Mesendoderm (in vitro differentiated cells): ENCODE data around the gene MTFMT.
A peak's percentile ranks its signal among the peaks of the same experiment; 100 is the strongest.

Experiments
- DNase-seq: peaks from one replicate; pipeline ENCODE4 v3.0.0; 2013
- H2AK5ac ChIP-seq: 2 replicates; pipeline ENCODE4 v1.6.1; 2013; ENCODE audit warnings: low read length, inconsistent platforms
- H2BK120ac ChIP-seq: 2 replicates; pipeline ENCODE4 v1.6.1; 2013; ENCODE audit warnings: low read depth, mild to moderate bottlenecking, low read length, moderate library complexity, mixed read lengths
- H2BK15ac ChIP-seq: replicated peaks from 2 replicates; pipeline ENCODE4 v1.6.1; 2013; ENCODE audit warnings: low read depth, mild to moderate bottlenecking, moderate library complexity
- H2BK5ac ChIP-seq: 2 replicates; pipeline ENCODE4 v1.6.1; 2013; ENCODE audit warnings: low read length, inconsistent platforms
- H3K18ac ChIP-seq: 2 replicates; pipeline ENCODE4 v1.6.1; 2013; ENCODE audit warnings: mild to moderate bottlenecking, low read length, mixed read lengths
- H3K23ac ChIP-seq: one replicate; pipeline ENCODE4 v1.6.1; 2013; ENCODE audit warnings: low read length
- H3K27ac ChIP-seq: 2 replicates; pipeline ENCODE4 v1.5.1; 2013; ENCODE audit warnings: low read depth, mild to moderate bottlenecking, inconsistent platforms, low read length, moderate library complexity
- H3K27me3 ChIP-seq: 2 replicates; pipeline ENCODE4 v1.6.1; 2013; ENCODE audit warnings: low read length, control low read depth, mild to moderate bottlenecking, inconsistent platforms; ENCODE audit not compliant: insufficient read depth, poor library complexity
- H3K36me3 ChIP-seq: 2 replicates; pipeline ENCODE4 v1.6.1; 2013; ENCODE audit warnings: low read length, inconsistent platforms; ENCODE audit not compliant: control insufficient read depth, insufficient read depth
- H3K4ac ChIP-seq: one replicate; pipeline ENCODE4 v1.6.1; 2013; ENCODE audit warnings: low read depth, mild to moderate bottlenecking, low read length, moderate library complexity
- H3K4me1 ChIP-seq: 2 replicates; pipeline ENCODE4 v1.6.1; 2013; ENCODE audit warnings: low read depth, low read length, inconsistent platforms; ENCODE audit not compliant: control insufficient read depth
- H3K4me2 ChIP-seq: 2 replicates; pipeline ENCODE4 v1.6.1; 2013; ENCODE audit warnings: low read length
- H3K4me3 ChIP-seq: 2 replicates; pipeline ENCODE4 v1.5.1; 2013; ENCODE audit warnings: mild to moderate bottlenecking, low read length
- H3K56ac ChIP-seq: one replicate; pipeline ENCODE4 v1.6.1; 2013; ENCODE audit warnings: low read length
- H3K79me1 ChIP-seq: 2 replicates; pipeline ENCODE4 v1.6.1; 2013; ENCODE audit warnings: low read length, inconsistent platforms
- H3K79me2 ChIP-seq: 2 replicates; pipeline ENCODE4 v1.6.1; 2013; ENCODE audit warnings: mild to moderate bottlenecking, low read length; ENCODE audit not compliant: control insufficient read depth, insufficient read depth
- H3K9ac ChIP-seq: 2 replicates; pipeline ENCODE4 v1.6.1; 2013; ENCODE audit warnings: low read length, inconsistent platforms
- H4K5ac ChIP-seq: one replicate; pipeline ENCODE4 v1.6.1; 2013; ENCODE audit warnings: low read length
- H4K8ac ChIP-seq: one replicate; pipeline ENCODE4 v1.6.1; 2013; ENCODE audit warnings: low read depth, mild to moderate bottlenecking, control low read depth, low read length, moderate library complexity
- WGBS: extraction: QIAGEN DNeasy Blood & Tissue Kit; methylation state at CpG from one replicate; pipeline ENCODE4 v1.1.7; 2013; ENCODE audit warnings: low lambda C conversion rate, missing lambda C conversion rate; ENCODE audit not compliant: insufficient coverage; ENCODE audit errors: extremely low coverage; 5-methylcytosine and 5-hydroxymethylcytosine counted together

The MTFMT gene

GRCh38 chr15:65062726-65063125, 33.3 kb upstream of the MTFMT start:
- Histone ChIP-seq H2AK5ac (no peak overlapping the region), H2BK5ac (no peak overlapping the region), H3K79me2 (no peaks in the 10 kb centered on the region), H3K4me3 (no peak overlapping the region), H3K4me2 (no peak overlapping the region), H3K18ac (no peak overlapping the region), H3K23ac (no peak overlapping the region), H2BK15ac (no peak overlapping the region), H3K9ac (no peak overlapping the region), H3K27ac (no peak overlapping the region), H4K5ac (no peak overlapping the region), H3K56ac (peak overlapping the region; percentile 60), H3K4me1 (peaks cover 9% of the 10 kb centered on the region), H3K27me3 (no peaks in the 10 kb centered on the region), H3K4ac (no peak overlapping the region), H3K36me3 (peaks cover 2% of the 10 kb centered on the region), H4K8ac (no peak overlapping the region), H3K79me1 (peaks cover 3% of the 10 kb centered on the region), H2BK120ac (no peak overlapping the region)
- no peak for DNase-seq
- WGBS, result no CpG with 5 or more reads among the region's 5 CpGs

DNA sequence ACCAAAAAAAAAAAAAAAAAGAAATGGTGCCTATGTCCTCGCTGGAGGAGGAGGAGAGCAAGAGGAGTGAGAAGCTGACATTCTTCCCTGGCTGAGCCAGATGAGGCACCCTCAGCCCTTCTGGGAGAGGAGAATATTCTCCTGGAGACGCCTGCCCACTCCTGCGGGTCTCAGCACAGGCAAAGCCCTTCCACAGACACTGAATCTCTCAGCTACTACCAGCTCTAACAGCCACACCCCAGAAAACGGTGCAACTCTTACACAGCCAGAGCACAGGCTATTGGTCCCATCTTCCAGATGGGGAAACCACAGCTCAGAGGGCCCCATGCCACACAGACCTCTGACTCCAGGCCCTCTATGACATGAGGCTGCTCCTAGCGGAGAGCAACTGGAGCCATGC, 32.6 kb upstream of the MTFMT start:
- Histone ChIP-seq H3K36me3 (peaks cover 2% of the 10 kb centered on the region), H3K56ac (no peak overlapping the region), H2BK120ac (no peak overlapping the region), H3K79me2 (no peaks in the 10 kb centered on the region), H3K9ac (no peak overlapping the region), H3K4ac (no peak overlapping the region), H4K8ac (no peak overlapping the region), H3K79me1 (peaks cover 3% of the 10 kb centered on the region), H2BK5ac (no peak overlapping the region), H3K4me1 (peaks cover 9% of the 10 kb centered on the region), H3K27ac (no peak overlapping the region), H2AK5ac (no peak overlapping the region), H3K23ac (no peak overlapping the region), H3K18ac (no peak overlapping the region), H3K27me3 (no peaks in the 10 kb centered on the region), H3K4me2 (no peak overlapping the region), H4K5ac (no peak overlapping the region), H3K4me3 (no peak overlapping the region), H2BK15ac (no peak overlapping the region)
- no CpG with 5 or more reads among the region's 5 CpGs for WGBS
- DNase-seq, result no peak

DNA sequence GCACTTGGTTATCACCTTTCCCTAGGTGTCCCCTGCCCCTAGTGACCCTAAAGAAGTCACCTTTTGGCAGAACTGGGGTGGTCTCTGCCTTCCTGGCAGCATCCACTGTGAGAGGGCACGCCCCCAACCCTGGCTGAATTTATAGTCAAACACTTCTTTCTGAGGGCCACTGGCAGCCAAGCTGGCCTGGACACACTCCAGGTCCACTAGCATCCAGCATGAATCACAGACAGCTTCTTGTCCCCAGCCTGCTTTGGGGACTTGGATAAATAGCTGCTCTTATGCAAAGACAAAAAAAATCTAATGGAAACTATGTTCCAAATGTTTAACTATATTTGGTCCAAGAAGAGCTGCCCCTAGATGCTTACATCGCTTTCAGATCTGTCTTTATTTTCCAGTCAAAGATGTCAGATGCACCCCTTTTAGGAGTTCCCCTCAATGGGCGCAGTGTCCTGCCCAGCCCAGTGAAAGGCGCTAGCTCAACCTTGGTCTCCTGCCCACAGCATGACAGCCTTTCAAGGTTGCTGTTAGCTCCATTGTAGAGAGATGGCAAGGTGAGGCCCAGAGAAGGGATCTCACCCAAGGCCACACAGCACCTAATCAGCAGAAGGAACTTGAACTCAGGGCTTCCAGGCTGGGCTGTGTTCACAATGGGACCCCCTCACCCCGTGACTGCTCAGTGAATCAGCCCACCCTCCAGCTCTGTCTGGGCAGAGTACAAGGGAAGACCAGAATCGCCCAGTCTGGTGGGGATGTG, 31.4 kb upstream of the MTFMT start:
- Histone ChIP-seq H3K4ac (no peak overlapping the region), H2BK120ac (no peak overlapping the region), H3K4me1 (peaks cover 5% of the 10 kb centered on the region), H3K36me3 (peaks cover 4% of the 10 kb centered on the region), H3K79me1 (peaks cover 3% of the 10 kb centered on the region), H3K9ac (no peak overlapping the region), H2BK15ac (no peak overlapping the region), H3K18ac (no peak overlapping the region), H4K5ac (no peak overlapping the region), H3K27ac (no peak overlapping the region), H3K56ac (no peak overlapping the region), H3K23ac (no peak overlapping the region), H3K4me3 (no peak overlapping the region), H2AK5ac (no peak overlapping the region), H2BK5ac (no peak overlapping the region), H3K27me3 (no peaks in the 10 kb centered on the region), H4K8ac (no peak overlapping the region), H3K79me2 (no peaks in the 10 kb centered on the region), H3K4me2 (no peak overlapping the region)
- no CpG with 5 or more reads among the region's 6 CpGs for WGBS
- no peak for DNase-seq

GRCh38 chr15:65059931-65060596, 30.6 kb upstream of the MTFMT start:
- Histone ChIP-seq H2AK5ac (no peak overlapping the region), H3K27ac (no peak overlapping the region), H3K18ac (no peak overlapping the region), H3K4me3 (no peak overlapping the region), H4K8ac (no peak overlapping the region), H2BK5ac (no peak overlapping the region), H3K27me3 (no peaks in the 10 kb centered on the region), H3K56ac (no peak overlapping the region), H4K5ac (no peak overlapping the region), H3K4me1 (no peaks in the 10 kb centered on the region), H3K79me1 (no peaks in the 10 kb centered on the region), H3K4me2 (no peak overlapping the region), H2BK120ac (no peak overlapping the region), H3K4ac (no peak overlapping the region), H3K23ac (no peak overlapping the region), H3K36me3 (peaks cover 8% of the 10 kb centered on the region), H2BK15ac (no peak overlapping the region), H3K79me2 (no peaks in the 10 kb centered on the region), H3K9ac (no peak overlapping the region)
- DNase-seq, result no peak
- whole genome bisulfite sequencing, result no CpG with 5 or more reads among the region's 4 CpGs

- no peaks in the 10 kb centered on the region for H3K27me3 ChIP-seq
- no CpG with 5 or more reads among the region's 3 CpGs for WGBS
- no peaks in the 10 kb centered on the region for H3K79me1 ChIP-seq
- H3K27ac ChIP-seq, result no peak overlapping the region
- H2BK15ac ChIP-seq, result no peak overlapping the region
- no peak overlapping the region for H2BK120ac ChIP-seq
- H4K8ac ChIP-seq, result no peak overlapping the region
- no peak overlapping the region for H3K9ac ChIP-seq
- H3K4me1 ChIP-seq, result no peaks in the 10 kb centered on the region
- H3K4me3 ChIP-seq, result no peak overlapping the region
- H3K4ac ChIP-seq, result no peak overlapping the region
- H3K4me2 ChIP-seq, result no peak overlapping the region
- H4K5ac ChIP-seq, result no peak overlapping the region
- H3K23ac ChIP-seq, result no peak overlapping the region
- peaks cover 8% of the 10 kb centered on the region for H3K36me3 ChIP-seq
- H3K56ac ChIP-seq, result no peak overlapping the region
- no peaks in the 10 kb centered on the region for H3K79me2 ChIP-seq
- no peak overlapping the region for H3K18ac ChIP-seq
- no peak for DNase-seq
- no peak overlapping the region for H2AK5ac ChIP-seq
- H2BK5ac ChIP-seq, result no peak overlapping the region
These were observed 29.9 kb upstream of the MTFMT start for GRCh38 chr15:65059369-65059750.
